Measurements from ENCODE around the gene ITPR1. TPM values are rescaled to one million over a fixed set of nuclear protein-coding genes. Genes with fewer than 3 reads are reported as not detected.
A peak's percentile ranks its signal among the peaks of the same experiment; 100 is the strongest.

ITPR1 gene
- total and polyA plus RNA-seq, 11 donors, result 8.9 to 55.8 (median 19.9) TPM

DNA sequence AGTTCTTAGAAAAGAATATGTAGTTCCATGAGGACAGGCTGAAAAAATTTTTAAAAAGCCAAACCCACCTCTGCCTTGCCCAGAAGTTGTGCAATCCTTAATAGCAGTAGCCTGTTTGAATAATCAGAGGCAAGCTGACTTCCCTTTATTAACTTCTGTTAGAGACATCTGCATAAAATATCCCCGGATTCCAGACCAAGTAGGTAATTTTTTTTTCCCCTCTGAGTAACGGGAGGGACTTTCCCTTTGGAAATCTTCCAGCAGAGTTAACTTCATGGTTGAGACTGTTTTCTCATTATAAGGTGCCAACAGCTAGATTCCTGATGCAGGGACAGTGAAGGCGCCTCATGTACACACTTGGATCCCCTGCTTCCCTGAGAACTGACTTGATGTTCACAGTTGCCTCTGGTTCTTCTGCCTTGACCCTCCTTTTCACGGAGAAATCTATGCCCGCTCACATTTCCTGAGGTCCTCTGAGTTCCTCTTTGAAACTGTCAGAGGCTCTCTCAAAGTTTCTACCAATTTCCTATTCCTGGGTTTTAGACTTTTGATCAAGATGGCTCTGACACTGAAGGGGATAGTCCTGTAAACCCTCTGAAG, 258.5 kb downstream of the ITPR1 start:
- 25 to 33% (median 30%) methylated on average over 5 of the region's 5 CpGs for WGBS, 4 donors
- intact Hi-C loops (cut with DNase I), result loop anchor here in 1 of 10 donors (5.0 kb wide), 1 partner anchor 61 kb away; no protein-coding TSS in a partner anchor
- peak overlapping the region; percentile 15 to 90 (median 80) for H3K27ac ChIP-seq
- peaks cover 0 to 10% (median 0%) of the 10 kb centered on the region in 9 donors for H3K36me3 ChIP-seq
- ATAC-seq, result peak; percentile 58 to 80 (median 72)
- H3K9me3 ChIP-seq, result no peaks in the 10 kb centered on the region
- peaks cover 7 to 70% (median 35%) of the 10 kb centered on the region in 12 donors for H3K4me1 ChIP-seq
- TF ChIP-seq, protein P1, sequence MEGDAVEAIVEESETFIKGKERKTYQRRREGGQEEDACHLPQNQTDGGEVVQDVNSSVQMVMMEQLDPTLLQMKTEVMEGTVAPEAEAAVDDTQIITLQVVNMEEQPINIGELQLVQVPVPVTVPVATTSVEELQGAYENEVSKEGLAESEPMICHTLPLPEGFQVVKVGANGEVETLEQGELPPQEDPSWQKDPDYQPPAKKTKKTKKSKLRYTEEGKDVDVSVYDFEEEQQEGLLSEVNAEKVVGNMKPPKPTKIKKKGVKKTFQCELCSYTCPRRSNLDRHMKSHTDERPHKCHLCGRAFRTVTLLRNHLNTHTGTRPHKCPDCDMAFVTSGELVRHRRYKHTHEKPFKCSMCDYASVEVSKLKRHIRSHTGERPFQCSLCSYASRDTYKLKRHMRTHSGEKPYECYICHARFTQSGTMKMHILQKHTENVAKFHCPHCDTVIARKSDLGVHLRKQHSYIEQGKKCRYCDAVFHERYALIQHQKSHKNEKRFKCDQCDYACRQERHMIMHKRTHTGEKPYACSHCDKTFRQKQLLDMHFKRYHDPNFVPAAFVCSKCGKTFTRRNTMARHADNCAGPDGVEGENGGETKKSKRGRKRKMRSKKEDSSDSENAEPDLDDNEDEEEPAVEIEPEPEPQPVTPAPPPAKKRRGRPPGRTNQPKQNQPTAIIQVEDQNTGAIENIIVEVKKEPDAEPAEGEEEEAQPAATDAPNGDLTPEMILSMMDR (IDR thresholded peaks at IDR 0.05), result no peak
- no peak for TF ChIP-seq POLR2A (IDR thresholded peaks at IDR 0.05)
- peak overlapping the region in 5 of 12 donors; percentile 3 to 43 (median 12) for H3K4me3 ChIP-seq
- no peak for DNase-seq
- H3K27me3 ChIP-seq, result no peaks in the 10 kb centered on the region

DNA sequence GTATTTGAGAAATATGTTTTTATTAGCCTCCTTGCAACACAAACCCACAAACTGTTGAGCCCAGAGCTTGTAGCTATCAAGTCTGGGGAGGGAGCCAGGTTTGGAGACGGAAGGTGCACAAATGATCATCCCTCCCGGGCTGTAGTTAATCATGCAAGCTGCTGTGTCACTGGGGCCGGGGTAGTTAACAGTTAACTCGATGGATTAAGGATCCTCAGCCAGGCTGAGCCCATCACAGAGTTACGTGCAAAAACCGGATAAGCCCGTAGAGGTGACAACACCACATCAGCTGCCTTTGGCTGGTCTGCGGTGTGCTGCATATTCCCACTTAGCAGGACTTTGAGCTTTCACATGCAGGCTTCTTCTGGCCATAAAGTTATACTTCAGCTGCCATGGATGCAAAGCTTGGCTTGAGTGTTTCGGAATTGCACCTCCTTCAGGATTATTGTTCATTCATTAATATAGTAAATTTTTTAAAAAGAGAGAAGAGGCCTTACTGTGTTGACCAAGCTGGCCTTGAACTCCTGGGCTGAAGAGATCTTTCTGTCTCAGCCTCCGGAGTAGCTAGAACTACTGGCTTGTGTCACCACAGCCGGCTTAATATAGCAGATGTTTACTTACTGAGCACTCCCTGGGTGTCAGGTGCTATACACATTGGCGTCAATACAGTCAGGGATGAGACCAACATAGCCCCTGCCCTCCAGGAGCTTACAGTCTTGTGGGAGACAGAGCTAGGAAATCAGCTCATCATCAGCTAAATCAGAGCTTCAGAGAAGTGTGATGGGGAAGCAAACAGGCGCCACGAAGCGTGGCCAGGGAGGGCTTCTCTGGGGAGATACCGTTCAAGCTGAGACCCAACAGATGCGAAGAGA, 259.3 kb downstream of the ITPR1 start:
- 73 to 83% (median 77%) methylated on average over 15 to 17 of the region's 17 CpGs for WGBS, 4 donors
- peaks cover 7 to 65% (median 32%) of the 10 kb centered on the region in 12 donors for H3K4me1 ChIP-seq
- intact Hi-C loops (cut with DNase I), result loop anchor here in 1 of 10 donors (5.0 kb wide), 1 partner anchor 60 kb away; no protein-coding TSS in a partner anchor
- DNase-seq (no peak), ATAC-seq (peak in 2 of 4 donors; percentile 6 to 10)
- H3K4me3 ChIP-seq, result no peak overlapping the region
- peak overlapping the region in 10 of 12 donors; percentile 15 to 90 (median 80) for H3K27ac ChIP-seq
- TF ChIP-seq, protein P1 (IDR thresholded peaks at IDR 0.05), result no peak
- no peak for TF ChIP-seq POLR2A (IDR thresholded peaks at IDR 0.05)
- peaks cover 0 to 4% (median 0%) of the 10 kb centered on the region in 9 donors for H3K36me3 ChIP-seq
- H3K27me3 ChIP-seq, result no peaks in the 10 kb centered on the region
- no peaks in the 10 kb centered on the region for H3K9me3 ChIP-seq

DNA sequence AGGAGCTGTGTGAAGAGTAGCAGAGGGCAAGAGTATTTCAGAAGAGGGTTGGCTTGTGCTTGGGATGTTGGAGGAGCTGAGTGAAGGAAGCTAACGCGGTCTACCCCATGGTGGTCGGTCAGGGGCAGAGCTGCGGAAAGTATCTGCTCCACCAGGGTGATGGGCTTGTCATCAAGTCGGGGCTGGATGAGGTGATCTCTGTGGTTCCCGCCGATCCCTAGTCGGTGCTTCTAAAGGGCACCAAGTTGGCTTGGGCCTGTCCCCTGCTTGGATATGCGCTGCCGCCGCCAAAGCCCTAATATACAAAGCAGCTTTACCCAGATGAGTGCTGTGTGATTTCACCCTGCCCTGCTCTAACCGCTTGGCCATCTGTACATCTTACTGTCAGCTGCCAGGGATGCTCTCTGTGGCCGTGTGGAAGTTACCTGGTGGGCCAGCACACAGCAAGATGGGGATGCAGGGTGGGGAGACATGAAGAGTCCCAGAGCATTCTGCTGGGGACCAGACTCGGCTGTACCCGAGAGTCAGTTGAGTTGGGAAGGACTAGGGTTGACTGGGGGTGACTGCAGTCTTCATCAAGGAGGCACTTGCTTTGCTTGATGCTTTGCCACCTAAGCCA, 260.0 kb downstream of the ITPR1 start:
- no peaks in the 10 kb centered on the region for H3K9me3 ChIP-seq
- peaks cover 0 to 6% (median 0%) of the 10 kb centered on the region in 9 donors for H3K36me3 ChIP-seq
- TF ChIP-seq POLR2A (IDR thresholded peaks at IDR 0.05), result no peak
- TF ChIP-seq, protein P1 (IDR thresholded peaks at IDR 0.05), result no peak
- no peak for ATAC-seq
- peak overlapping the region in 2 of 12 donors; percentile 81 to 90 for H3K27ac ChIP-seq
- 91 to 99% (median 98%) methylated on average over 14 to 15 of the region's 15 CpGs for WGBS, 4 donors
- no peak overlapping the region for H3K4me3 ChIP-seq
- DNase-seq, result no peak
- no peaks in the 10 kb centered on the region for H3K27me3 ChIP-seq
- intact Hi-C loops (cut with DNase I), result loop anchor here in 1 of 10 donors (5.0 kb wide), 1 partner anchor 59 kb away; no protein-coding TSS in a partner anchor
- peaks cover 7 to 63% (median 32%) of the 10 kb centered on the region in 12 donors for H3K4me1 ChIP-seq

All from heart left ventricle (tissue), 16 donors.